ENCODE measurements around the gene OR2V2.

OR2V2 gene

DNA sequence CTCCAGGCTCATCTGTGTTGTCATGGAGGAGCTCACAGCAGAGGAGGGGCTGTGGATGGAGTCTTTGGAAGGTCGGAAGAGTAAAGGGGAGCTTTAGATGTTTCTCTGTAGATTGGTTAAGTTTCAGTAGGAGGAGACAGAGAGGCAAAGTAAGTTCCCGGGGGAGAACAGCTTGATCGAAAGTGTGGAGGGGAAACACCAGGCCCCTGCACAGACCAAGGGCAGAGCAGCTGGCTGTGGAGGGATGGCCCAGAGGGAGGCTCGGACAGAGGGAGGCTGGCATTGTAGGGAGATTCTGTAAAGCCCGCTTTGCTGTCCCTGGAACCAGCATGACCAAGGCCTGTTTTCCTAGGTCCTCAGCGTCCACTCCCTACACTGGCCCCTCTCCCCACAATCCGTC is 5.3 kb upstream of the OR2V2 start:
- 82% methylated on average over 2 of the region's 7 CpGs for WGBS (ENCODE audit: insufficient coverage)
- ChIA-PET POLR2A (no interaction called here), CTCF (interaction anchor here (1.8 kb wide), 1 partner anchor 9 kb away, joined by 7 read pairs; no protein-coding TSS in a partner anchor)
- no peaks in the 10 kb centered on the region for H3K36me3 ChIP-seq (ENCODE audit: control insufficient read depth in 4 of 4, insufficient read depth in 4 of 4, low read length in 3 of 4)
- no peak for DNase-seq
- H3K27ac ChIP-seq (ENCODE audit: insufficient read depth in 1 of 2, low read depth in 1 of 2, low read length in 2 of 2, poor library complexity in 1 of 2, severe bottlenecking in 2 of 2), result no peak overlapping the region
- no peak overlapping the region for H3K4me3 ChIP-seq (ENCODE audit: control insufficient read depth in 1 of 7, extremely low read depth in 1 of 7, insufficient read depth in 4 of 7, low read depth in 2 of 7, low read length in 6 of 7)
- peaks cover under 1 to 4% (median 2%) of the 10 kb centered on the region in 5 experiments for H3K27me3 ChIP-seq (replicated peaks in 2 of 5; ENCODE audit: control insufficient read depth in 4 of 5, insufficient read depth in 5 of 5, low read length in 4 of 5)
- H3K4me1 ChIP-seq (ENCODE audit: control extremely low read depth in 1 of 4, control insufficient read depth in 4 of 4, insufficient read depth in 4 of 4, low read length in 3 of 4), result no peaks in the 10 kb centered on the region
- peaks cover 1 to 25% (median 5%) of the 10 kb centered on the region in 5 experiments for H3K9me3 ChIP-seq (ENCODE audit: control extremely low read depth in 1 of 5, control insufficient read depth in 4 of 5, insufficient read depth in 2 of 5, low read depth in 1 of 5, low read length in 4 of 5)

DNA sequence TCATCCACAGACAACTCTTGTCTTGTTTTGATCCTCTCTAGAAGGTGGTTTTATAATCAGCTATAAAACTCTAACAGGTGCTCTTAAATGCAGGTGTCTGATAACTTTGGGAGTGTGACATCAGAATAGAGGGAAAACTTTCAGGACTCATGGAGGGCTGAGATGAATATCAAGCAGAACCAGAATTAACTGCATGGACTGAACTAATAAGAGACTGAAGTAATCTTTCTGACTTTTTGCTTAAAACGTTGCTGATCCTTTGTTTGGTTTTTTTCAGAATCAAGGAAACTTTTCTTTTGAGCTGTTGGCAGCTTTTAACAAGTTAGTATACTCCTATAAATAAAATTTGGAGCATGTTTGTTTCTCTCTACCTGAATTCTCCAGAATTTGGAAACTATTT is 2.3 kb upstream of the OR2V2 start:
- CTCF ChIA-PET, result interaction anchor here (2.0 kb wide), 1 partner anchor 13 kb away, joined by 5 read pairs; no protein-coding TSS in a partner anchor
- Histone ChIP-seq H3K27me3 (replicated peaks in 2 of 5; ENCODE audit: control insufficient read depth in 4 of 5, insufficient read depth in 5 of 5, low read length in 4 of 5) (peaks cover 2 to 14% (median 7%) of the 10 kb centered on the region in 5 experiments), H3K9me3 (ENCODE audit: control extremely low read depth in 1 of 5, control insufficient read depth in 4 of 5, insufficient read depth in 2 of 5, low read depth in 1 of 5, low read length in 4 of 5) (peaks cover 1 to 15% (median 3%) of the 10 kb centered on the region in 5 experiments), H3K27ac (ENCODE audit: insufficient read depth in 1 of 2, low read depth in 1 of 2, low read length in 2 of 2, poor library complexity in 1 of 2, severe bottlenecking in 2 of 2) (no peak overlapping the region), H3K4me1 (ENCODE audit: control extremely low read depth in 1 of 4, control insufficient read depth in 4 of 4, insufficient read depth in 4 of 4, low read length in 3 of 4) (no peaks in the 10 kb centered on the region), H3K4me3 (ENCODE audit: control insufficient read depth in 1 of 7, extremely low read depth in 1 of 7, insufficient read depth in 4 of 7, low read depth in 2 of 7, low read length in 6 of 7) (no peak overlapping the region), H3K36me3 (ENCODE audit: control insufficient read depth in 4 of 4, insufficient read depth in 4 of 4, low read length in 3 of 4) (no peaks in the 10 kb centered on the region)
- WGBS (ENCODE audit: insufficient coverage), result no CpG with 5 or more reads among the region's 1 CpG
- POLR2A ChIA-PET, result no interaction called here
- DNase-seq, result no peak

DNA sequence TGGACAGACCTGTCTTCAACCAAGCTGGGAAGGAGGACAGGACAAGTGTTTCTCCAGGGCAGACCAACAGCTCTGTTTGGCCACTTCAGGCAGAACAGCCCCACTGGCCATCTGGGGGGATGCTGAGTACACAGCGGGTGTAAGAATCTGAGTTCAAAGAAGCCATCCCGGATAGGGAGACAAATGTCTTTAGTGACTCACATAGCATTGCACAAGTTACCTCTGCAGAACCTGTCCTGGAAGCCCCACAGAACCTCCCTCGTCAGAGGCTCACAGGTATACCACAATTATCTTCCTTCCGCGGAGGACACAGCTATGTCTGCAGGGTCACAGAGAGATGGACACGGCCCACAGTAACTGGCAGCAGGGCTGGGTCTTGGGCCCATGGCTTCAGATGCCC is 2.0 kb downstream of the OR2V2 start:
- ChIA-PET CTCF (no interaction called here), POLR2A (no interaction called here)
- DNase-seq, result no peak
- Histone ChIP-seq H3K27me3 (replicated peaks in 2 of 5; ENCODE audit: control insufficient read depth in 4 of 5, insufficient read depth in 5 of 5, low read length in 4 of 5) (peaks cover 2 to 15% (median 4%) of the 10 kb centered on the region in 5 experiments), H3K4me3 (ENCODE audit: control insufficient read depth in 1 of 7, extremely low read depth in 1 of 7, insufficient read depth in 4 of 7, low read depth in 2 of 7, low read length in 6 of 7) (no peak overlapping the region), H3K4me1 (ENCODE audit: control extremely low read depth in 1 of 4, control insufficient read depth in 4 of 4, insufficient read depth in 4 of 4, low read length in 3 of 4) (no peaks in the 10 kb centered on the region), H3K36me3 (ENCODE audit: control insufficient read depth in 4 of 4, insufficient read depth in 4 of 4, low read length in 3 of 4) (no peaks in the 10 kb centered on the region), H3K27ac (ENCODE audit: insufficient read depth in 1 of 2, low read depth in 1 of 2, low read length in 2 of 2, poor library complexity in 1 of 2, severe bottlenecking in 2 of 2) (no peak overlapping the region), H3K9me3 (ENCODE audit: control extremely low read depth in 1 of 5, control insufficient read depth in 4 of 5, insufficient read depth in 2 of 5, low read depth in 1 of 5, low read length in 4 of 5) (peaks cover 0 to 11% (median 3%) of the 10 kb centered on the region in 5 experiments)
- 94% methylated on average over 6 of the region's 6 CpGs for WGBS (ENCODE audit: insufficient coverage)

DNA sequence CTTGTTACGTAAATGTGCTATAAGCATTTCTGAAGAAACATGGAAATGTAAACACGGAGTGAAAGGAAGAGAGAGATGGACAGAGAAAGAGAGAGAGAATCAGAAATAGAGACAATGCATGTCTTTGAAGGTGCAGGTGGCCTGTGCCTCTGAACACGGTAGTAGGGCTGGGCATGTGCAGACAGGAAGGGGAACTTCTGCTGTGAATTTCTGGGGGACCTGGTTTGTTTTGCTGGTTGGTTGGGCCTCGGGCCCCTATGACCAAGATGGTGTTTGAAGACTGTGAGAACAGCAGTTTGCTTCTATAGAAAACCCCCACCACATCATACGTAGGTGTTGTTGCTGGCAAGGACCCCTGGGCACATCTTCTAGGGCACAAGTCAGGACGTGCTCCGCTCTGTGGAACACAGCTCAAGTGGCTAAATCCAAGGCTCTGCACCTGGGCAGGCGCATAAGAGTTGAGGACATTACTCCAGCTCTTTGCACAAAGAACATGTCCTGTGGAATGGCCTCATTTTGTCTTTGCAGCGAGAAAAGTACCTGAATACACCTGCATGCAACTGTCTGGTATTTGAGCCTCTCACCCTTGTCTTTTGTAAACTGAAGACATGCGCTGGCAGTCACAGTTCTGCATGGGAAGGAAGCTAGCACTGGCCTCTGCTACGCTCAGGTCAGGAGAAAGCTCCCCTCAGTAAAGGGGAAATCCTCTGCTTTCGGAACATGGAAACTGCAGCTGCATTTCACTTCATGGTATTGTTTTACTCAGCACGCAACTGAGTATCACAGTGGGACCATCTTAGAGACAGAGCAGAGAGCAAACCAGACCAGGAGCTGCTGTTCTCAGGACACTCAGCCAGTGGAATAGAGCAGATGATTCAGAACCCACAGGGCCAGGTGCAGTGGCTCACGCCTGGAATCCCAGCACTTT is 2.7 kb downstream of the OR2V2 start:
- 89% methylated on average over 13 of the region's 14 CpGs for WGBS (ENCODE audit: insufficient coverage)
- Histone ChIP-seq H3K27me3 (replicated peaks in 2 of 5; ENCODE audit: control insufficient read depth in 4 of 5, insufficient read depth in 5 of 5, low read length in 4 of 5) (peaks cover 2 to 15% (median 4%) of the 10 kb centered on the region in 5 experiments), H3K4me1 (ENCODE audit: control extremely low read depth in 1 of 4, control insufficient read depth in 4 of 4, insufficient read depth in 4 of 4, low read length in 3 of 4) (no peaks in the 10 kb centered on the region), H3K4me3 (ENCODE audit: control insufficient read depth in 1 of 7, extremely low read depth in 1 of 7, insufficient read depth in 4 of 7, low read depth in 2 of 7, low read length in 6 of 7) (no peak overlapping the region), H3K9me3 (ENCODE audit: control extremely low read depth in 1 of 5, control insufficient read depth in 4 of 5, insufficient read depth in 2 of 5, low read depth in 1 of 5, low read length in 4 of 5) (peaks cover 0 to 8% (median 3%) of the 10 kb centered on the region in 5 experiments), H3K27ac (ENCODE audit: insufficient read depth in 1 of 2, low read depth in 1 of 2, low read length in 2 of 2, poor library complexity in 1 of 2, severe bottlenecking in 2 of 2) (no peak overlapping the region), H3K36me3 (ENCODE audit: control insufficient read depth in 4 of 4, insufficient read depth in 4 of 4, low read length in 3 of 4) (no peaks in the 10 kb centered on the region)
- no peak for DNase-seq
- ChIA-PET CTCF (interaction anchor here (1.1 to 1.7 kb wide), 3 partner anchors 9 to 10 kb away, joined by 3 to 7 read pairs (median 3); no protein-coding TSS in a partner anchor), POLR2A (no interaction called here)

DNA sequence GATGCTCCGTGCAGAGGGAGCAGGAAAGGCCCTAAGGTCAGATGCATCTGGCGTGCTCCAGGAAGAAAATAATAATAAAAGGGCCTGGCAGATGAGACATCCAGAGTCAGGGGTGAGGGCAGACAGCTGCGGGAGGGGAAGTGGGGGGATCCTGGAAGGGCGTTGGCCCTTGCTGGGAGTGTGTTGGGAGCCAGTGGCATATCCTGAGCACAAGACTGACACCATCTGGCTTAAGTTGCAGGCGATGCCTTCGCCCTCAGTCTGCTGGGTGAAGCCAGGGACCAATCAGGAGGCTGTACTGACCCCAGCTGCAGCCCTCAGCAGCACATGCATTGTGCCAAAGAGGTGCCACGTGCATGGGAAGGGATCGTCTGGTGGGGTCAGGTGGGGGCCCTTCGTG is 3.8 kb downstream of the OR2V2 start:
- Histone ChIP-seq H3K4me3 (ENCODE audit: control insufficient read depth in 1 of 7, extremely low read depth in 1 of 7, insufficient read depth in 4 of 7, low read depth in 2 of 7, low read length in 6 of 7) (no peak overlapping the region), H3K36me3 (ENCODE audit: control insufficient read depth in 4 of 4, insufficient read depth in 4 of 4, low read length in 3 of 4) (no peaks in the 10 kb centered on the region), H3K9me3 (ENCODE audit: control extremely low read depth in 1 of 5, control insufficient read depth in 4 of 5, insufficient read depth in 2 of 5, low read depth in 1 of 5, low read length in 4 of 5) (no peaks in the 10 kb centered on the region), H3K27ac (ENCODE audit: insufficient read depth in 1 of 2, low read depth in 1 of 2, low read length in 2 of 2, poor library complexity in 1 of 2, severe bottlenecking in 2 of 2) (no peak overlapping the region), H3K4me1 (ENCODE audit: control extremely low read depth in 1 of 4, control insufficient read depth in 4 of 4, insufficient read depth in 4 of 4, low read length in 3 of 4) (no peaks in the 10 kb centered on the region), H3K27me3 (replicated peaks in 2 of 5; ENCODE audit: control insufficient read depth in 4 of 5, insufficient read depth in 5 of 5, low read length in 4 of 5) (peaks cover 2 to 17% (median 4%) of the 10 kb centered on the region in 5 experiments)
- DNase-seq, result no peak
- CTCF ChIA-PET, result interaction anchor here (1.1 to 1.7 kb wide), 3 partner anchors 8 to 10 kb away, joined by 3 to 7 read pairs (median 3); no protein-coding TSS in a partner anchor
- 54% methylated on average over 9 of the region's 9 CpGs for WGBS (ENCODE audit: insufficient coverage)
- POLR2A ChIA-PET, result no interaction called here

DNA sequence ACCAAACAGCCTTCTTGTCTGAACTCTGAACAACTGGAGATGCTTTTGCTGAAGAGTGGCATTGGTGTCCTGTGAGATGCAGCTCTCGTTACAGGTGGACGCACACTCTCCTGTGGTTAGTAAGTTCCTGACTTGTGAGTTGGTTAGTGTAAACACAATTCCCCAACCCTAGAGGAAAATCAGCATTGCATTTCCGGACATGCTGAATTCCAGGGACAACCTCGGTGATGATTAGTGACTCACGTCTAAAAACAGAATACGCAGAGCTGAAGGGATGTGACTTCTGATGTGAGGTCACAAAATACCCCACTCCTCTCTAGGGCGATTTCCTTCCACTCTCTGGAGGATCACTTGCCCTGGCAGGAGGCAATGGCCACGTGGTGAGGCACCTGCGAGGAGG is 5.0 kb downstream of the OR2V2 start:
- Histone ChIP-seq H3K27ac (ENCODE audit: insufficient read depth in 1 of 2, low read depth in 1 of 2, low read length in 2 of 2, poor library complexity in 1 of 2, severe bottlenecking in 2 of 2) (no peak overlapping the region), H3K36me3 (ENCODE audit: control insufficient read depth in 4 of 4, insufficient read depth in 4 of 4, low read length in 3 of 4) (no peaks in the 10 kb centered on the region), H3K27me3 (replicated peaks in 2 of 5; ENCODE audit: control insufficient read depth in 4 of 5, insufficient read depth in 5 of 5, low read length in 4 of 5) (peaks cover 0 to 22% (median 3%) of the 10 kb centered on the region in 5 experiments), H3K9me3 (ENCODE audit: control extremely low read depth in 1 of 5, control insufficient read depth in 4 of 5, insufficient read depth in 2 of 5, low read depth in 1 of 5, low read length in 4 of 5) (no peaks in the 10 kb centered on the region), H3K4me3 (ENCODE audit: control insufficient read depth in 1 of 7, extremely low read depth in 1 of 7, insufficient read depth in 4 of 7, low read depth in 2 of 7, low read length in 6 of 7) (no peak overlapping the region), H3K4me1 (ENCODE audit: control extremely low read depth in 1 of 4, control insufficient read depth in 4 of 4, insufficient read depth in 4 of 4, low read length in 3 of 4) (no peaks in the 10 kb centered on the region)
- ChIA-PET CTCF (interaction anchor here (1.1 kb wide), 1 partner anchor 33 kb away, joined by 3 read pairs; no protein-coding TSS in a partner anchor), POLR2A (no interaction called here)
- no peak for DNase-seq
- WGBS (ENCODE audit: insufficient coverage), result 94% methylated on average over 8 of the region's 9 CpGs

DNA sequence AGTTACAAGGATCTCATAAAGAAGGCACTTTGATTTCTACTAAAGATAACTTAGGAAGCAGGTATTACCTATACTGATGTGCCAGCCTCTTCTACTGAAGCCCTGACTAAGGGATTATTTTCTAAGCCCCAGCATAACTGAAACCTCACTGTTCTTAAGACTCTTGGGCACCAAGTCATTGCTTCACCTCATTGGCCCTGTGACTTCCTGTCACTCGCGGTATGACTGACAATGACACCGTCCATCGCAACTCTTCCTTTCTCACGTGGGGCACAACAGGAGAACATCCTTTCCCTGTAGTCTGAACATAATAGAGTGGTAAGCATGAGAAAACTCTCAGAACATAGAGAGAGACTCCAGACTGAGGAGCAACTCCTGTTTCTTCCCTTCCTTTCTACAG is 6.4 kb downstream of the OR2V2 start:
- CTCF ChIA-PET, result no interaction called here
- WGBS (ENCODE audit: insufficient coverage), result 92% methylated on average over 2 of the region's 5 CpGs
- POLR2A ChIA-PET, result no interaction called here

More for the DNA sequence above, 6.4 kb downstream of the OR2V2 start:
- H3K27me3 ChIP-seq (replicated peaks in 2 of 5; ENCODE audit: control insufficient read depth in 4 of 5, insufficient read depth in 5 of 5, low read length in 4 of 5), result peaks cover 0 to 19% (median 3%) of the 10 kb centered on the region in 5 experiments
- no peaks in the 10 kb centered on the region for H3K4me1 ChIP-seq (ENCODE audit: control extremely low read depth in 1 of 4, control insufficient read depth in 4 of 4, insufficient read depth in 4 of 4, low read length in 3 of 4)
- H3K36me3 ChIP-seq (ENCODE audit: control insufficient read depth in 4 of 4, insufficient read depth in 4 of 4, low read length in 3 of 4), result no peaks in the 10 kb centered on the region
- no peak overlapping the region for H3K27ac ChIP-seq (ENCODE audit: insufficient read depth in 1 of 2, low read depth in 1 of 2, low read length in 2 of 2, poor library complexity in 1 of 2, severe bottlenecking in 2 of 2)
- no peak for DNase-seq
- H3K4me3 ChIP-seq (ENCODE audit: control insufficient read depth in 1 of 7, extremely low read depth in 1 of 7, insufficient read depth in 4 of 7, low read depth in 2 of 7, low read length in 6 of 7), result no peak overlapping the region
- no peaks in the 10 kb centered on the region for H3K9me3 ChIP-seq (ENCODE audit: control extremely low read depth in 1 of 5, control insufficient read depth in 4 of 5, insufficient read depth in 2 of 5, low read depth in 1 of 5, low read length in 4 of 5)
